GM18519 (cell line): ENCODE measurements around the gene BIRC5.

ENCODE experiments used
- ATAC-seq: cut with Tn5 transposase; IDR thresholded peaks from one replicate; pipeline ENCODE4 v1.9.1; 2021; ENCODE audit warnings: mild to moderate bottlenecking, moderate library complexity; ENCODE audit not compliant: unreplicated experiment, low FRiP score

The BIRC5 gene

GRCh38 chr17:78255029-78255656 is 41.1 kb downstream of the BIRC5 start:
- ATAC-seq, result no peak

- no peak for ATAC-seq
Observed at GRCh38 chr17:78255953-78256706, 42.1 kb downstream of the BIRC5 start.

GRCh38 chr17:78256707-78257591 is 42.9 kb downstream of the BIRC5 start:
- ATAC-seq, result no peak

GRCh38 chr17:78257810-78258322 is 43.8 kb downstream of the BIRC5 start:
- no peak for ATAC-seq

- ATAC-seq, result no peak
Observed at GRCh38 chr17:78258323-78259191, 44.5 kb downstream of the BIRC5 start.

- ATAC-seq, result no peak
Observed at GRCh38 chr17:78259192-78259554, 45.1 kb downstream of the BIRC5 start.

- ATAC-seq, result no peak
Observed at GRCh38 chr17:78263063-78263735, 49.1 kb downstream of the BIRC5 start.

- ATAC-seq, result no peak
Observed at GRCh38 chr17:78263736-78264340, 49.8 kb downstream of the BIRC5 start.

GRCh38 chr17:78264590-78264989 is 50.5 kb downstream of the BIRC5 start:
- ATAC-seq, result no peak

GRCh38 chr17:78265121-78265520 is 51.1 kb downstream of the BIRC5 start:
- no peak for ATAC-seq

GRCh38 chr17:78266231-78266631 is 52.2 kb downstream of the BIRC5 start:
- no peak for ATAC-seq

- no peak for ATAC-seq
Observed at GRCh38 chr17:78266771-78267170, 52.7 kb downstream of the BIRC5 start.

GRCh38 chr17:78267253-78268073 is 53.4 kb downstream of the BIRC5 start:
- ATAC-seq, result no peak

GRCh38 chr17:78268191-78268874 is 54.3 kb downstream of the BIRC5 start:
- no peak for ATAC-seq

GRCh38 chr17:78268951-78269905 is 55.2 kb downstream of the BIRC5 start:
- no peak for ATAC-seq

GRCh38 chr17:78269955-78270381 is 55.9 kb downstream of the BIRC5 start:
- ATAC-seq, result no peak
